ENCODE data around the gene SPTBN2.

SPTBN2 gene

GRCh38 chr11:66653123-66653522 is 75.9 kb downstream of the SPTBN2 start:
- no peak for DNase-seq
- Mint-ChIP-seq H3K27ac (no peak overlapping the region), H3K9me3 (peaks cover 5% of the 10 kb centered on the region), H3K4me1 (peaks cover 7% of the 10 kb centered on the region), H3K4me3 (no peak overlapping the region), H3K36me3 (ENCODE audit: low read depth) (peaks cover 80% of the 10 kb centered on the region), H3K27me3 (ENCODE audit: low read depth, poor library complexity) (no peaks in the 10 kb centered on the region)
- TF ChIP-seq CTCF (IDR thresholded peaks at IDR 0.05): no peak

GRCh38 chr11:66652651-66653050 is 76.4 kb downstream of the SPTBN2 start:
- Mint-ChIP-seq H3K36me3 (ENCODE audit: low read depth) (peaks cover 80% of the 10 kb centered on the region), H3K27me3 (ENCODE audit: low read depth, poor library complexity) (no peaks in the 10 kb centered on the region), H3K27ac (no peak overlapping the region)

GRCh38 chr11:66651016-66651415 is 78.0 kb downstream of the SPTBN2 start:
- H3K4me1 Mint-ChIP-seq: peaks cover 10% of the 10 kb centered on the region
- no peak for DNase-seq
- H3K27ac Mint-ChIP-seq: no peak overlapping the region
- H3K27me3 Mint-ChIP-seq (ENCODE audit: low read depth, poor library complexity): no peaks in the 10 kb centered on the region
- peaks cover 83% of the 10 kb centered on the region for H3K36me3 Mint-ChIP-seq (ENCODE audit: low read depth)
- H3K4me3 Mint-ChIP-seq: no peak overlapping the region
- H3K9me3 Mint-ChIP-seq: peaks cover 5% of the 10 kb centered on the region
- TF ChIP-seq CTCF (IDR thresholded peaks at IDR 0.05): no peak

More at GRCh38 chr11:66652651-66653050, 76.4 kb downstream of the SPTBN2 start:
- peaks cover 5% of the 10 kb centered on the region for H3K9me3 Mint-ChIP-seq
- no peak for TF ChIP-seq CTCF (IDR thresholded peaks at IDR 0.05)
- H3K4me1 Mint-ChIP-seq: peaks cover 7% of the 10 kb centered on the region
- no peak overlapping the region for H3K4me3 Mint-ChIP-seq
- DNase-seq: no peak

GRCh38 chr11:66649903-66650302 is 79.1 kb downstream of the SPTBN2 start:
- no peak for DNase-seq
- Mint-ChIP-seq H3K36me3 (ENCODE audit: low read depth) (peaks cover 85% of the 10 kb centered on the region), H3K9me3 (peaks cover 5% of the 10 kb centered on the region), H3K4me3 (no peak overlapping the region), H3K27ac (no peak overlapping the region), H3K27me3 (ENCODE audit: low read depth, poor library complexity) (no peaks in the 10 kb centered on the region), H3K4me1 (peaks cover 14% of the 10 kb centered on the region)
- TF ChIP-seq CTCF (IDR thresholded peaks at IDR 0.05): no peak

GRCh38 chr11:66646828-66647227 is 82.2 kb downstream of the SPTBN2 start:
- Mint-ChIP-seq H3K4me3 (no peak overlapping the region), H3K9me3 (no peaks in the 10 kb centered on the region), H3K36me3 (ENCODE audit: low read depth) (peaks cover 90% of the 10 kb centered on the region), H3K4me1 (peaks cover 45% of the 10 kb centered on the region), H3K27me3 (ENCODE audit: low read depth, poor library complexity) (no peaks in the 10 kb centered on the region), H3K27ac (no peak overlapping the region)
- no peak for DNase-seq
- no peak for TF ChIP-seq CTCF (IDR thresholded peaks at IDR 0.05)

GRCh38 chr11:66643745-66644437 is 85.1 kb downstream of the SPTBN2 start:
- H3K4me1 Mint-ChIP-seq: peaks cover 72% of the 10 kb centered on the region
- H3K27me3 Mint-ChIP-seq (ENCODE audit: low read depth, poor library complexity): no peaks in the 10 kb centered on the region
- peak overlapping the region; percentile 93 for H3K4me3 Mint-ChIP-seq
- peak overlapping the region; percentile 82 for H3K27ac Mint-ChIP-seq
- peak; percentile 8 for DNase-seq
- no peaks in the 10 kb centered on the region for H3K9me3 Mint-ChIP-seq
- H3K36me3 Mint-ChIP-seq (ENCODE audit: low read depth): peaks cover 85% of the 10 kb centered on the region
- TF ChIP-seq CTCF (IDR thresholded peaks at IDR 0.05): no peak
